Brain microvascular endothelial cell (primary cell): ENCODE measurements around the gene POLR1E.
A peak's percentile ranks its signal among the peaks of the same experiment; 100 is the strongest.
"Not testable (repeated sequence)": the region's sequence is repeated elsewhere in the genome, so short reads cannot be mapped to it uniquely, and the experiment has no call there.

Experiments
- DNase-seq: peaks from one replicate; pipeline ENCODE4 v3.0.0-alpha.2; 2020
- H3K27ac ChIP-seq: fragments of 250-450 bp; sonication (Bioruptor Pico); 2 replicates; pipeline ENCODE4 v1.5.1; 2020; ENCODE audit warnings: mild to moderate bottlenecking, moderate library complexity
- H3K27me3 ChIP-seq: fragments of 250-450 bp; sonication (Bioruptor Pico); replicated peaks from 2 replicates; pipeline ENCODE4 v1.5.1; 2020; ENCODE audit warnings: mild to moderate bottlenecking
- H3K36me3 ChIP-seq: fragments of 250-450 bp; sonication (Bioruptor Pico); replicated peaks from 2 replicates; pipeline ENCODE4 v1.5.1; 2020; ENCODE audit warnings: mild to moderate bottlenecking
- H3K4me3 ChIP-seq: 2 replicates; pipeline ENCODE4 v1.5.1; 2011; ENCODE audit warnings: low read depth, mild to moderate bottlenecking, control low read depth, low read length, moderate library complexity
- CTCF ChIP-seq: IDR thresholded peaks from 2 replicates; pipeline ENCODE4 v1.5.1; 2011; ENCODE audit warnings: low read depth, mild to moderate bottlenecking, moderate library complexity, low read length, control low read depth, inconsistent platforms; ENCODE audit errors: missing control alignments
- in situ Hi-C: cut with HindIII; loops from 2 replicates; pipeline ENCODE4 v1.10.0; 2017; ENCODE audit warnings: low sequenced_read_pairs, low pct_ligation_motif_present

POLR1E gene

GRCh38 chr9:37466037-37466709 is 19.6 kb upstream of the POLR1E start:
- Histone ChIP-seq H3K27ac (peak overlapping the region; percentile 76), H3K4me3 (peak overlapping the region; percentile 63), H3K27me3 (no peaks in the 10 kb centered on the region), H3K36me3 (no peaks in the 10 kb centered on the region)
- peak; percentile 83 for DNase-seq
- in situ Hi-C loops = no loop called here
- TF ChIP-seq CTCF = no peak

GRCh38 chr9:37467530-37467929 is 18.2 kb upstream of the POLR1E start:
- H3K27me3 ChIP-seq, H3K36me3 ChIP-seq, DNase-seq, H3K4me3 ChIP-seq, H3K27ac ChIP-seq, in situ Hi-C loops: not testable (repeated sequence)

- DNase-seq = no peak
- Histone ChIP-seq H3K4me3 (no peak overlapping the region), H3K27ac (no peak overlapping the region), H3K36me3 (no peaks in the 10 kb centered on the region), H3K27me3 (no peaks in the 10 kb centered on the region)
- no peak for TF ChIP-seq CTCF
- in situ Hi-C loops = no loop called here
Observed at GRCh38 chr9:37468620-37469019, 17.1 kb upstream of the POLR1E start.

GRCh38 chr9:37471942-37472684 is 13.6 kb upstream of the POLR1E start:
- TF ChIP-seq CTCF = no peak
- peak overlapping the region; percentile 46 for H3K4me3 ChIP-seq
- peak overlapping the region; percentile 67 for H3K27ac ChIP-seq
- no peaks in the 10 kb centered on the region for H3K27me3 ChIP-seq
- in situ Hi-C loops = no loop called here
- H3K36me3 ChIP-seq = no peaks in the 10 kb centered on the region
- DNase-seq = peak; percentile 77

DNA sequence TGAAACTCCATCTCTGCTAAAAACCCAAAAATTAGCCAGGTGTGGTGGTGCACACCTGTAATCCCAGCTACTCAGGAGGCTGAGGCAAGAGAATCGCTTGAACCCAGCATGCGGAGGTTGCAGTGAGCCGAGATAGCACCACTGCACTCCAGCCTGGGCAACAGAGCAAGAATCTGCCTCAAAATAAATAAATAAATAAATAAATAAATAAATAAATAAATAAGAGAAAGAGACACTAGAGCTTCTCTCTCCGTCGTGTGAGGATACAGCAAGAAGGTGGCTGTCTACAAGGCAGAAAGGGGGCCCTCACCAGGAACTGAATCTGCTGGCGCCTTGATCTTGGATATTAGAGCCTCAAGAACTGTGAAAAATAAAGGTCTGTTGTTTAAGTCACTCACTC is 11.8 kb upstream of the POLR1E start:
- H3K27me3 ChIP-seq, H3K36me3 ChIP-seq, H3K4me3 ChIP-seq, in situ Hi-C loops, DNase-seq, H3K27ac ChIP-seq: not testable (repeated sequence)

DNA sequence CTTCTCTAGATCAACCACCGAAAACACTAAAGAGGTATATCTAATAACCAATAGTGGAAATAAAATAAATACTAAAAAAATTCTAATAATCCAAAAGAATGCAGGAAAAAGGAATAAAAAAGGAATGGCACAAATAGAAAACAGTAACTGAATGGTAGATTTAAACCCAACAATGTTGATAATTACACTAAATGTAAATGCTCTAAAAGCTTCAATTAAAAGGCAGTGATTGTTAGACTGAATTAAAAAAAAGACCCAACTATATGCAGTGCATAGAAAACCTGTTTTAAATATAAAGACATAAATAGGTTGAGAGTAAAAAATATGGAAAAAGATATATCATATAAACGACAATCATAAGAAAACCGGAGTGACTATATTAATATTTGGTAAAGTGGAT is 11.3 kb upstream of the POLR1E start:
- DNase-seq = no peak
- Histone ChIP-seq H3K27me3 (no peaks in the 10 kb centered on the region), H3K27ac (no peak overlapping the region), H3K36me3 (no peaks in the 10 kb centered on the region), H3K4me3 (no peak overlapping the region)
- TF ChIP-seq CTCF = no peak
- in situ Hi-C loops = no loop called here
